ENCODE results near the gene MAST1.
A peak's percentile ranks its signal among the peaks of the same experiment; 100 is the strongest.
"Not testable (repeated sequence)": the region's sequence is repeated elsewhere in the genome, so short reads cannot be mapped to it uniquely, and the experiment has no call there.

Gene MAST1

DNA sequence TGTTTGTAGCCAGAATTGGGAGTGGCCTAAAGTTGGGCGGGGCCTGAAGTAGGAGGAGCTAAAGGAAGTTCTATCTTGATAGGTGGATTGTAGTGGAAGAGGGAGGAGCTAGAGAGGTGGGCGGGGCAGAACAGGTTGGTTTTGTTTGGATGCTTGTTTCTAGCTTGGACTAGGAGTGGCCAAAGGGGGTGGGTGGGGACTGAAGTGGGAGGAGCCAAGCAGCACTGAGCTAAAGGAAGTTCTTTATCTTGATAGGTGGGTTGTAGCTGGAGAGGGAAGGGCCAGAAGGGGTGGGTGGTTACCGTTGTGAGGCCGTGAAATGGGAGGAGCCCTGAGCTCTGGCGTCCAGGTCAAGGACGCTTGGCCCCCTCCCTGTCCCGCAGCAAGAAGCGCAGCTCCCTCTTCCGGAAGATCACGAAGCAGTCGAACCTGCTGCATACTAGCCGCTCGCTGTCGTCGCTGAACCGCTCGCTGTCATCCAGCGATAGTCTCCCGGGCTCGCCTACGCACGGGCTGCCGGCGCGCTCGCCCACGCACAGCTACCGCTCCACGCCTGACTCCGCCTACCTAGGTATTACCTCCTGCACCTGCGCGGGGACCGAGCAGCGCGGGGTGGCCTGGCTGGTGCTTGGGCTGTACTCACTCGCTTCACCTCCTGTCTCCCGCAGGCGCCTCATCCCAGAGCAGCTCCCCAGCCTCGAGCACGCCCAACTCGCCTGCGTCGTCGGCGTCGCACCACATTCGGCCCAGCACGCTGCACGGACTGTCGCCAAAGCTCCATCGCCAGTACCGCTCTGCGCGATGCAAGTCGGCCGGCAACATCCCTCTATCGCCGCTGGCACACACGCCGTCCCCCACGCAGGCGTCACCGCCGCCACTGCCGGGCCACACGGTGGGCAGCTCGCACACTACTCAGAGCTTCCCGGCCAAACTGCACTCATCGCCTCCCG is 34.9 kb downstream of the MAST1 start:
- peak; percentile 76 for DNase-seq

DNA sequence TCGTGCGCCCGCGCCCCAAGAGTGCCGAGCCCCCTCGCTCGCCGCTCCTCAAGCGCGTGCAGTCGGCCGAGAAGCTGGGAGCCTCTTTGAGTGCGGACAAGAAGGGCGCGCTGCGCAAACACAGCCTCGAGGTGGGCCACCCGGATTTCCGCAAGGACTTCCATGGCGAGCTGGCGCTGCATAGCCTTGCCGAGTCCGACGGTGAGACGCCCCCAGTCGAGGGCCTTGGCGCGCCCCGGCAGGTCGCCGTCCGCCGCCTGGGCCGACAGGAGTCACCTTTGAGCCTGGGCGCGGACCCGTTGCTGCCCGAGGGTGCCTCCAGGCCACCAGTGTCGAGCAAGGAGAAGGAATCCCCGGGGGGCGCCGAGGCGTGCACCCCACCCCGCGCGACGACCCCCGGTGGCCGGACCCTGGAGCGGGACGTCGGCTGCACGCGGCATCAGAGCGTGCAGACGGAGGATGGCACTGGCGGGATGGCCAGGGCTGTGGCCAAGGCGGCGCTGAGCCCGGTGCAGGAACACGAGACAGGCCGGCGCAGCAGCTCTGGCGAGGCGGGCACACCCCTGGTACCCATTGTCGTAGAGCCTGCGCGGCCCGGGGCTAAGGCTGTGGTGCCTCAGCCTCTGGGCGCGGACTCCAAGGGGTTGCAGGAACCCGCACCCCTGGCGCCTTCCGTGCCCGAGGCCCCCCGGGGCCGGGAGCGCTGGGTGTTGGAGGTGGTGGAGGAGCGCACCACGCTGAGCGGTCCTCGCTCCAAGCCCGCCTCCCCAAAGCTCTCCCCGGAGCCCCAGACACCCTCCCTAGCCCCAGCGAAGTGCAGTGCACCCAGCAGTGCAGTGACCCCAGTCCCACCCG is 35.8 kb downstream of the MAST1 start:
- DNase-seq: no peak

DNA sequence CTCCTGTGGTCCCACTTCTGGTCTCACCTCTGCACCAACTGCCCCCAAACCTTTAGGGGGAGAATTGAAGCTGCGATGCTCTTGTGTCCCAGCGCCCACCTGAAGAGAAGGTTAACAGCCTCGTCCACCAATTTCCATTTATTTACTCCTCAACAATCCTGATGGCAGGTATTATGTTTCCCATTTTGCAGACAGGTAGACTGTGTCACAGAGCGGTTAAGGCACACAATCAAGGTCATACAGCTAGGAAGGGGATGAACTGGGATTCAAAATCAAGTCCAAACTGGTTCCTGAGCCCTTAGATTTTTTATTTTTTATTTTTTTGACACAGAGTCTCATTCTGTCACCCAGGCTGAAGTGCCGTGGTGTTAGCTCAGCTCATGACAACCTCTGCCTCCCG is 36.8 kb downstream of the MAST1 start:
- DNase-seq: no peak

DNA sequence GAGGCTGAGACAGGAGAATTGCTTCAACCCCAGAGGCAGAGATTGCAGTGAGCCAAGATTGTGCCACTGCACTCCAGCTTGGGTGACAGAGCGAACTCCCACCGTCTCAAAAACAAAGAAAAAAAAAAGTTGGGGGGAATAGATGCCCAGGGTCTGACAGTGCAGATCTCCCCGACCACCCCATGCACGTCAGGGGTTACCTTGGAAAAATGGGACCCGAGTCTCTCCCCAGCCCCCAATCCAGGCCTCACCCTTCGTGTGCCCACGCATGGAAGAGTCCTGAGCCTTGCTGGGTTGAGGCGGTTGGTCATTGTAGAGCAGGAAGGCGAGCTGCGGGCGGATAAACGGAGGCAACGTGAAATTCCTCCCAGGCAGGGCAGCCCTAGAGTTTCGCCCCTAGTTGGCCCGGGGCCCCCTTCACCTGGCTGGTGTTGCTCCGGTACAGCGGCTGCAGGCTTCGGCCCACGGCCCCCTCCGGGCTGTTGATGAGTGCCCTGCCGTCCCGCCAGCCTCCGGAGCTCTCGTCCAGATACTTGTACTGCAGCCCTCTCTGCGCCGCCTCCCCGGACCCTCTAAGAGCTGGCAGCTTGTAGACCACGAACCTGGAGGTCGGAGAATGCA is 42.3 kb downstream of the MAST1 start:
- DNase-seq: peak; percentile 23

DNA sequence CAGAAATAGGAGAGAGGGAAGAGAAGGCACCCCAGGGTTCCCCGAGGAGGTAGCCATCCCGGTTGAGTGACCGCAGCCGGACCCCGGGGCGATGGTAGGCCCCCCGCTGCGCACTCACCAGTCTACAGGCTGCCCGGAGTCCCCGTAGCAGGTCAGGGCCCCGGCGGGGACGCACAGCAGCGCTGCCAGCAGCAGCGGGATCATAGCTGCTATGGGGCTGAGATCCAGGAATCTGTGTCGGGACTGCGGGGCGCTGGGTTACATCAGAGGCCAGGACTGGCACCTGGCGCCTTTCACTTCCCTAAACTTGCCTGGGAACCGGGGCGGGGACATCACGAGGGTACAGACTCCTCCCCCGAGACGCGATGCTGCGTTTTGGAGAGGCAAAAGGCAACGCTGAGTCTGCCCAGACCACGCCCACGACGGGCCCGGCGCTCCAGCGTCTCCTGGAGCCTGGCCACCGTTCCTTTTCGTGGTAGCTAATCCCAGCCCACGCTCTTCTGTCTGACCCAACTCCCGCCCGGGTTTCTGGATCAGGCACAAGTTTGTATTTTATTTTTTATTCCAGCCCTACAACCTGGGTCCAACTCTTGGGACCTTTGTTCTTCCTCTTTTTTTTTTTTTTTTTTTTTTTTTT is 43.0 kb downstream of the MAST1 start, which contains the start of gene DNASE2:
DNASE2 (minus strand) TSS at position 278 of the 637 bp plus-strand sequence; CDS start at position 204, 74 bp downstream.
- DNase-seq: peak; percentile 94

DNA sequence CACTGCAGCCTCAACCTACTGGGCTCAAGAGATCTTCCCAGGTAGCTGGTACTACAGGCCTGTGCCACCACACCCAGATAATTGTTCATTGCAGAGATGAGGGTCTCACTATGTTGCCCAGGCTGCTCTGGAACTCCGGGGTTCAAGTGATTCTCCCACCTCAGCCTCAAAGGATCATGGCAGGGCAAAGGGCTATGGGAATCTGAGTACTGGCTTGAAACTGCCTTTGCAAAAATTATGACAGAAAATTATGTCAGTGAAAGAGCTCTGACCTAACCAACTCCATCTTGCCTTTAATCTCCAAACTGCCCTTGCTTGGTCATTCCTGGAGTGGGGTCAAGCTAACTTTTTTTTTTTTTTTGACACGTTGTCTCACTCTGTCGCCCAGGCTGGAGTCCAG is 44.3 kb downstream of the MAST1 start:
- no peak for DNase-seq

DNA sequence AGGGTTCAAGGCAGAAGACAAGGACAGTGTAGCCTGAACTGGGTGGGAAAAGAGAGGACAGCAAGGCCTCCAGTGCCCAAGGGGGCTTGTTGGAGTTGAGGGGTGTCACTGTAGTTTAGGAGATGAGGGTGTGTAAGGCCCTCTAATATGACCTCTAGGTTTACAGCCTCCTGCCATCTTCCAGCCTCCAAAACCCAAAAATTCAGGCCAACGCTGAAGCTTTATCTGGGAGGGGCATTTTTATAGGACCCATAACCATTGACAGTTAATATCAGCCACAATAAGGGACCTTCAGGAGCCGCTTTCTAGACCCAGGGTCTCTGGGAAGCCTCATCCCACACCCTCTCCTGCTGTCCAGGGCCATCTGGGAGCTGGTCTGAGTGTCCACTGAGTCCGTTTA is 45.9 kb downstream of the MAST1 start:
- DNase-seq: no peak

DNA sequence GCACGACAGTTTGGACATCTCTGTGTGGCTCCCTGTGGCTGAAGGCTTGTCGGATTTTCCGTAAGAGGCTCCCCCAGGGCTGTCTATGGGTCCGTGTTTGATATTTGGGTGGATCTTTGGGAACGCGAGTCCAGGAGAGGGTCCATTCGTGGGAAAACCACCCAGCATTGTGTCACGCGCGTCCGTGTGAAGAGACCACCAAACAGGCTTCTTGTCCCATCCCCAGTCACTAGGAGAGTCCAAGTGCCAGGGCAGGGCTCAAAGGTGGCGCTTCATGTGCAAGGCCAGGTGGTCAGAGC is 46.3 kb downstream of the MAST1 start:
- no peak for DNase-seq

DNA sequence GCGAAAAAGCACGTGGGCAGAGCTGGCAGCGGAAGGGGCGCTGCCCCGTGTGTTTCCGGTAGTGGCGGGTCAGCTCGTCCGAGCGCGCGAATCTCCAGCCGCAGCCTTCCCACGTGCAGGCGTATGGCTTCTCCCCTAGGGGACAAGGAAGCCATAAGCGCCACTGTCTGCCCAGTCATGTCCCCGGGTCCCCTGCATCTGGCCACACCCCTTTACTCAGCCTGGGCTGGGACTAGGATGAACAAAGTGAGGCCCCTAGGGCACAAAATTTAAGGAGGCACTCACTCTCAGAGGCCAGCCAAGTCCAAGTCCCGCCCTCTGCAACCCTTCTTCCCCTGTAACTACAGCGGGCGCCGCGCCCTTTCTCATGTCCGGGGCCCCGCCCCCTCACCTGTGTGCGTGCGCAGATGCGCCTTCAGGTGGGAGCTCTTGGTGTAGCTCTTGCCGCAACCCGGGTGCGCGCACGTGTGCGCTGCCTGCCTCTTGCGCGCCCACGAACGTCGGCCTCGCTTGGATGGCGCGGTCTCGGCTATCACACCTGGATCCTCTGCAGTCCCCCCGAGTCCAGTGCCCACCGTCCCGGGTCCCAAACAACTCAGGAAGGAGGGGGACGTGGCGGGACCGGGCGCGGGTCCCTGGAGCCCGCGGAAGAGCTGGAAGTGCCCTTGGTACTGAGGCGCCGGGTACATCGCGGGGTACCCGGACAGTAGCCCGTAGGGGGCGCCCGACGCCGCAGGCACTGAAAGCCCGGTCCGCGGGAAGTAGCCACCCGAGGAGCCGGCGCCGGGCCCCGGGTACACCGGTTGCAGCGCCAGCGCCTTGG is 46.8 kb downstream of the MAST1 start:
- DNase-seq: peak; percentile 51

DNA sequence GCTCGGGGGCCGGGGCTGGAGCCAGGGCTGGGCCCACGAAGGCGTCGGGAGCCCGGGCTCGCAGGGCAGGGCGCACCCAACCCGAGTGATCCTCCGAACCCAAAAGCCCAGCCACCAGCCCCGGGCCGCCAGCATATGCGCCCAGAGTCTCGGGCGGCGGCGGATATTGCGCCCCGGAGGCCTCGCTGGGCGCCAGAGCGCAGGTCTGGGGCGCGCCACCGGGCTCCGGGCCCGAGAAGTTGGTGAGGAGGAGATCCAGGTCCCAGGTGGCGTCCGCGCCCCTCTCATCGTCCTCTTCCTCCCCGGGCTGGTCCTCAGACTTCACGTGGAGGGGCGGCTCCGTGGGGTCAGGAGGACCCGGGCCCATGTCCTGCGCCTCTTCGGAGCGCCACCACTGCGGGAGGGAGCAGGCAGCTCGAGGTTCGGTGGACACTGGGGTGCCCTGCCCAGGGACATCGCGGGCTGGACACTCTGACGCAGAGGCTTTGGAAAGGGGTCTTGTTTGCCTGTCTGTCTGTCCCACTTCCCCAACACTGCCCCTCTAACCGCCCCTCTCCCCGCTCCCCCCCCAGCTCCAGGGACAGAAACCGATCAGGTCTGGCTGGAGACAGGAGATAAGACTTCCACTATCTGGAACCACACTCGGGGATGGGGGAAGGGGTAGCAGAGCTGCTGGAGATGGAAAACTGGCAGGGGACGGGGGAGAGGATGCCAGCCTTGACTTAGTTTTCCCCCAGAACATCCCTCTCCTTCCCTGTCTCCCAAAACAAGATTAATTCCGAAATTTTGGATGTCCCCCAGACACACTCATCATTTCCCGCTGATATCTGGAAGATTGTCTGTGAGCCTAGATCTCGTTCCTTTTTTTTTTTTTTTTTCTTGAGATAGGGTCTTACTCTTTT is 47.7 kb downstream of the MAST1 start:
- DNase-seq: no peak

DNA sequence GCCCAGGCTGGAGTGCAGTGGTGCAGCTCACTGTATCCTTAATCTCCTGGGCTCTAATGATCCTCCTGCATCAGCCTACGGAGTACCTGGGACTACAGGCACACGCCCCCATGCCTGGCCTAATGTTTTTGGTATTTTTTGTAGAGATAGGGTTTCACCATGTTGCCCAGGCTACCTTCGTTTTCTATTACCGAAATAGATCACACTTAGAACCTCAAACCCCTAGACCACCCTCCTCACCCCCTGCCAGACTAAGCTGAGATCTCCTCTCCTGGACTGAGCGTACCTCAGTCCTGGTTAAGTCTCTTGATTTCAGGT is 48.3 kb downstream of the MAST1 start:
- DNase-seq: no peak

DNA sequence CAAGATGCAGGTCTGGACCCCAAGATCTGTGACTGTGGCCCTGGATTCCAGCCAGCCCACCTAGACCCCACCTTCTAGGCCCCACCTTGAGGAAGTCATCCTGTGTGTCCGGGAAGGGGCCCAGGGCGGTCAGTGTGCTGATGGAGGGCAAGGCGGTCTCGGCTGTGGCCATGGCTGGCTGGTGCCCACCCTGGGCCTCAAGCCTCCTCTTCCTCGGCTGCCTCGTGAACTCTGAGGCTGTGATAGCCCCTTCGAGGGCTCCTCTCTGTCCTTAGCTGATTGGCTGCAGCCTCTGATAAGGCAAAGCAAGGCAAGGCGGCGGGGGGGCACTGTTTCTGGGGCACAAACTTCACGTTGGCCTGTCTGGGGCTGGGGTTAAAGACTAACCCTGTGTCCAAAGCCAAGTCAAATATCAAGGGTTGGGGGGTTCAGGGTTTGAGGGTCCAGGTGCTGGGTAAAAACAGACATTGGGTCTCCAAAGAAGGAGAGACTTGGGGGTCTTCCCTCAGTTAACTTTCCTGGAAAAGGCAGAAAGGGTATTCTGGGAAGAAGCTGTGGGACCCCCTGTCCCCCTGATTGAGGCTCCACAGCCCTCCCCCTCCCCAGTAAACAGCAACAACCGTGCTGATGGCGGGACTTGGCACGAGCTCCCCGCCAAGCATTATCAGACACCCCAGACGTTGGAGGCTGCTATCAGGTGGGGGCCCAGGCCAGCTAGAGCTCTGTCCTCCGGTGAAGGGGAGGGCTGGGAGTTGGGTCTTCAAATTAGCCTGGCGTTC is 48.8 kb downstream of the MAST1 start, which contains the start of gene KLF1:
KLF1 (minus strand) TSS at position 233 of the 779 bp plus-strand sequence; CDS start at position 172, 61 bp downstream.
- DNase-seq: no peak

DNA sequence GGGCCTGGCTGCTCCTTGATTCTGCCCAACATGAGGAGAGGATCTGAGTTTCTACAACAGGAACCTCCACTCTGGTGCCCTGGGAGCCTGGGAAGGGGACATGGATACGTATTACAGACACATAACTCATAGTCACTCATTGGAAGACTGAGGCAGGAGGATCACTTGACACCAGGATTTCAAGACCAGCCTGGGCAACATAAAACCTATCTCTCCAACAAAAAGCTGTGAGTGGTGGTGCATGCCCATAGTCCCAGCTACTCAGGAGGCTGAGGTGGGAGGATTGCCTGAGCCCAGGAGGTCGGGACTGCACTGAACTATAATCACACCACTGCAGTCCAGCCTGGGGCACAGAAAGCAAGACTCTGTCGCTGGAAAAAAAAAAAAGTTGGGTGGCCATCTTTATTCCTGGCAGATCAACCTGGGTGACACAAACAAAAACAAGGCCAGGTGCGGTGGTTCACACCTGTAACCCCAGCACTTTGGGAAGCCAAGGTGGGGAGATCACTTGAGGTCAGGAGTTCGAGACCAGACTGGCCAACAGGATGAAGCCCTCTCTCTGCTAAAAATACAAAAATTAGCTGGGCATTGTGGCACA is 49.8 kb downstream of the MAST1 start:
- no peak for DNase-seq

DNA sequence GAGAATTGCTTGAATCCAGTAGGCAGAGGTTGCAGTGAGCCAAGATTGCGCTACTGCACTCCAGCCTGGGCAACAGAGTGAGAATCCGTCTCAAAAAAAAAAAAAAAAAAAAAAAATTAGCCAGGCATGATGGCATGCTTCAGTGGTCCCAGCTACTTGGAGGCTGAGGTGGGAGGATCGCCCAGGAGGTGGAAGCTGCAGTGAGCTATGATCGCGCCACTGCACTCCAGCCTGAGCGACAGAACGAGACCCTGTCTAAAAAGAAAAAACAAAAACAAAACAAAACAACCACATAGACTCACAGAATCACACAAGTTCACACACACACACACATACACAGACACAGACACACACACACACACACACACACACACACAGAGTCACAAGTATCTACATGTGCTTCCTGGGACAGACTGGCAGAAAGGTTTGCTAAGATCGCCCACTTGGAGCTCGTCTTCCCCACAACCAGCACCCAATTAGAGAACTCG is 52.0 kb downstream of the MAST1 start:
- not testable (repeated sequence) for DNase-seq

DNA sequence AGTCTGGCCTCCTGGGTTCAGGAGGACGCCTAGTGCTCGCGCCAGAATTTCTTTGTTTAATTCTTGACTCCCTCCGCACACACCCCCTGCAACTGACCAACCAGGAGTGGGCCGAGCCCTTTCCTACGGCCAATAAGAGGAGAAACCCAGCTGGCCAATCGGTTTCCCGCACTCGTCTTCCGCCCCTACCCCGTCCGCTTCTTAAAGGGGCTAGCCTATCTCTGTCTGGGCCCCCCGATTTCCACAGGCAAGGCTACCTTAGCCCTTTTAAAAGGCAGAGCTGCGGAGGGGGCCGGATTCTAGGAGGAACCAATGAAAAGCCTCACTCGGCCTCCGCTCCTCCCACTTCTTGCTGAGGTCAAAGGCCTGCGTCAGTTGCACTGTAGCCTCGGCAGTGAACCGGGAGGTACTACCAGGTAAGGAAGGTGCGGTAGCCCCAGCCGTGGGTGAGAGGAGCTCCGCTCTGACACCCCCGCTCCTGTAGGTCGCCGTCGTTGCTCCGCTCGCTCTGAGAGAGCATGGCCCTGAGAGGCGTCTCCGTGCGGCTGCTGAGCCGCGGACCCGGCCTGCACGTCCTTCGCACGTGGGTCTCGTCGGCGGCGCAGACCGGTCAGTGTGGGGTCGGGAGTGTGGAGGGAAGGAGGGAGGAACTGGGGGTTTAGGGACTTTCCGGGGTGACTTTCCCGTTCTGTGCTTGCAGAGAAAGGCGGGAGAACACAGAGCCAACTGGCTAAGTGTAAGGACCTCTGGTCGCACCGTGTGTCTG is 52.7 kb downstream of the MAST1 start, which contains the start of gene GCDH:
GCDH (plus strand) TSS at position 374 of the 766 bp plus-strand sequence; CDS start at position 519, 145 bp downstream.
- DNase-seq: peak; percentile 99

DNA sequence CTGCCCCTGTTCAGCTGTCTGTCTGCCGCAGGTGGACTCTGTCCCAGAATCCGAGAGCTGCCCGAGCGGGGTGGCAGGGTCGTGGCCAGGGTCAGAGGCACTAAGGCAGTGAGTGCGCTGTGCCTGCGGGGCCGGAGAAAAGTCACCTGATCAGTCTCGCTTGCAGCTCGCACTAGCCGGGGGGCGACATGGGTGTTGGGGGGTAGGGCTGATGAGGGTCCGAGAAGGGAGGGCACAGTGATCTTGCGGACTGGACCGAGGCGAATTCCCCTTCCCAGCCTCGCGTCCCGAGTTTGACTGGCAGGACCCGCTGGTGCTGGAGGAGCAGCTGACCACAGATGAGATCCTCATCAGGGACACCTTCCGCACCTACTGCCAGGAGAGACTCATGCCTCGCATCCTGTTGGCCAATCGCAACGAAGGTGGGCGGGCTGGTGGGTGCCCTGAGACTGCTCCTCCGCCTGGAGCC is 53.3 kb downstream of the MAST1 start:
- DNase-seq: no peak

DNA sequence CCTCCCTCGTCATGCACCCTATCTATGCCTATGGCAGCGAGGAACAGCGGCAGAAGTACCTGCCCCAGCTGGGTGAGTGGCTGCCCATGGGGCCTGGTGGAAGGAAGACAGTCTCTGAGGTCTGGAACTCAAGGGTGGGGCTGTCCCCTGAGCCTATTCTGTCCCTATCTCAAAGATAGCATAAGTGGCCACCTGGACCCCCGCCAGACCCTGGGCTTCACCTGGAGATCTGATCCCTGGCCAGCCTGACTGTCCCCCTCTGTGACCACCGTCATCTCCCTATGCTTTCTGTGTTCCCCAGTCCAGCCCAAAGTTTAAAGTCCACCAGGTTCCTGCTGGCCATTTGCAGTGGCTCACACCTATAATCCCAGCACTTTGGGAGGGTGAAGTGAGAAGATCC is 55.3 kb downstream of the MAST1 start:
- DNase-seq: no peak

DNA sequence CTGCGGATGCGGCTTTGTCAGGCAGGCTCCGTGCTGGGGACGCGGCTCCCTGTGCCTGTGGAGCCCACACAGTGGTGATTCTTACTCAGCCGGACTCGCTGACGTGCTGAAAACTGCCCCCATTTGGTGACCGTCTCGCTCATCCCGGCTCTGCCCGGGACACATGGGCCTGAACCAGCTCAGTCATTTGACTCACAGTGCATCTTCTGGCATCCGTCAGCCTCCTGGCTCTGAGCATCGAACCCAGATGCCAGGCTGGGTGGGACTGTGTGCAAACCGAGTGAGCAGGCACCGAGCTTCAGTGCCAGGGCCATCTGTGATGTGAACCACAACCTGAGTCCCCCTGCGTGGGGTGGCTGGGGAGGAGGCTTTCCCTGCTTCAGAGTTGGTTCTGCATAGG is 58.1 kb downstream of the MAST1 start:
- no peak for DNase-seq
